ENCODE data around the gene ALDH8A1. TPM values are rescaled to one million over a fixed set of nuclear protein-coding genes. Genes with fewer than 3 reads are reported as not detected.

Gene ALDH8A1
- total and polyA plus RNA-seq, 8 donors, result 0.12 to 3.3 (median 0.45) TPM; not detected in 5

GRCh38 chr6:134974370-134974769 is 24.5 kb upstream of the ALDH8A1 start:
- H3K4me3 ChIP-seq, result no peak overlapping the region
- TF ChIP-seq POLR2A (IDR thresholded peaks at IDR 0.05) (no peak), CTCF (IDR thresholded peaks at IDR 0.05) (no peak), POLR2AphosphoS5 (IDR thresholded peaks at IDR 0.05) (no peak), EP300 (IDR thresholded peaks at IDR 0.05) (no peak)

GRCh38 chr6:134967711-134968110 is 17.8 kb upstream of the ALDH8A1 start:
- intact Hi-C loops (cut with DNase I; ENCODE audit: low total_unique reads), result no loop called here
- TF ChIP-seq CTCF (IDR thresholded peaks at IDR 0.05) (no peak), EP300 (IDR thresholded peaks at IDR 0.05) (no peak), POLR2A (IDR thresholded peaks at IDR 0.05) (no peak), POLR2AphosphoS5 (IDR thresholded peaks at IDR 0.05) (no peak)
- no peaks in the 10 kb centered on the region for H3K27me3 ChIP-seq
- H3K27ac ChIP-seq, result no peak overlapping the region
- no peaks in the 10 kb centered on the region for H3K4me1 ChIP-seq
- no peak overlapping the region for H3K4me3 ChIP-seq
- H3K36me3 ChIP-seq, result peaks cover 9 to 79% (median 58%) of the 10 kb centered on the region in 4 donors
- 79 to 93% (median 81%) methylated on average over 1 of the region's 1 CpG for WGBS, 5 donors
- H3K9me3 ChIP-seq, result no peaks in the 10 kb centered on the region
- no peak for DNase-seq

More at GRCh38 chr6:134974370-134974769, 24.5 kb upstream of the ALDH8A1 start:
- H3K4me1 ChIP-seq, result no peaks in the 10 kb centered on the region
- H3K9me3 ChIP-seq, result no peaks in the 10 kb centered on the region
- WGBS, 5 donors, result 84 to 100% (median 100%) methylated on average over 1 of the region's 1 CpG
- DNase-seq, result no peak
- no peaks in the 10 kb centered on the region for H3K27me3 ChIP-seq
- no peak overlapping the region for H3K27ac ChIP-seq
- peaks cover 5 to 82% (median 55%) of the 10 kb centered on the region in 4 donors for H3K36me3 ChIP-seq
- intact Hi-C loops (cut with DNase I; ENCODE audit: low total_unique reads), result no loop called here

DNA sequence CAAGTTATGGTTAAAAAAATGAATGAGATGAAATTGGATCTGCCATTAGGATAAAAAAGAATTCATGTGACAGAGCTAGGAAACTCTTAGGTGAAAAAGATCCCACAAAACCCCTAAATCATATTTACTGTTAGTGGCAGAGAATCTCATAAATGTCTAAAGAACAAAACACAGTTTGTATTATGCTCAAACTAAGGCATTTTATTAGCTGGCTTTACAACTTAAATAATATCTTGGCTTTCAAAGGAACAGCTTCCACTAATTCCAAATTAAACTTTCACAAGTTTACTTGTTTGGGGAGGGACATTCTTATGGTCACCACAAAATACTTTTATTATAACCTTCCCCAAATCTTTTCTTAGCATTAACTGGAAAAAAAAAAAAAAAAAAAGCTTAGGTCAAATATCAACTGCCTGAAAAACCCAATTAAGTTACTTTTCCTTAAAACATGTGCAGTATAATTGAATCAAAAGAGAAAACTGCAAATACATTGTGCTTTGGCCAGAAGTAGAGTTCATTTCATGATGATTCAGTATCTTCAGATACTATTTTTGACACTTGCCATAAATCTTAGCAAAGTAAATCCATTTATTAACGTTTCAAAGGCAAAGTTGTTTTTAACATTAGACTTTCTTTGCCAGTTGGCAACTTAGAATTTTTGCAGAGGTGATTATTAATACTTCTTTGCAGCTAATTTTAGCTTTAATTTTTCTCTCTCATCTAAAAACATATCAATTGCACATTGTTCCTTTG is 14.7 kb upstream of the ALDH8A1 start:
- H3K4me3 ChIP-seq, result no peak overlapping the region
- peaks cover 0 to 10% (median 0%) of the 10 kb centered on the region in 4 donors for H3K9me3 ChIP-seq
- no peaks in the 10 kb centered on the region for H3K27me3 ChIP-seq
- H3K36me3 ChIP-seq, result peaks cover 9 to 70% (median 67%) of the 10 kb centered on the region in 4 donors
- H3K4me1 ChIP-seq, result no peaks in the 10 kb centered on the region
- intact Hi-C loops (cut with DNase I; ENCODE audit: low total_unique reads), result no loop called here
- no peak for DNase-seq
- WGBS, 5 donors, result 42 to 71% (median 58%) methylated on average over 1 of the region's 1 CpG
- H3K27ac ChIP-seq, result no peak overlapping the region
- no peak for TF ChIP-seq POLR2A (IDR thresholded peaks at IDR 0.05)
- TF ChIP-seq EP300 (IDR thresholded peaks at IDR 0.05), result no peak
- no peak for TF ChIP-seq POLR2AphosphoS5 (IDR thresholded peaks at IDR 0.05)
- no peak for TF ChIP-seq CTCF (IDR thresholded peaks at IDR 0.05)

DNA sequence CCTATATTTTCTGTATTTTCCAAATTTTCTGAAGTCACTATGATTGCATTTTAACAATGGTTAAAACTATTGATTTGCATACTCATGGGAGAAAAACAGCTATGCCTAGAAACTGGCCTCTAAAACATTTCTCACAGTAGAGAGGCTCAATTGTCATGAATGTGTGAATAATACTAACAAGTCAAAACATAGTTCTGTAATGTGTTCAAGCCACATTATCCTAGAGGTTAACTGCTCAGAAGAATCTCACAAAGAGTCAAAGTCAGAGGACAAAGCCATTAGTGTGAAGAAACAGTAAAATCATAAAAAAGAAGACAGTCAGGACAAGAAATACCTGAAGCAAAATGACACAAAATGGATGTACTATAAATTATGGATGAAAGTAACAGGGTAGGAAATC is 12.5 kb upstream of the ALDH8A1 start:
- Histone ChIP-seq H3K27me3 (no peaks in the 10 kb centered on the region), H3K27ac (no peak overlapping the region), H3K9me3 (peaks cover 0 to 10% (median 0%) of the 10 kb centered on the region in 4 donors), H3K36me3 (peaks cover 9 to 72% (median 61%) of the 10 kb centered on the region in 4 donors), H3K4me1 (no peaks in the 10 kb centered on the region), H3K4me3 (no peak overlapping the region)
- TF ChIP-seq CTCF (IDR thresholded peaks at IDR 0.05) (no peak), POLR2A (IDR thresholded peaks at IDR 0.05) (no peak), EP300 (IDR thresholded peaks at IDR 0.05) (no peak), POLR2AphosphoS5 (IDR thresholded peaks at IDR 0.05) (no peak)
- no peak for DNase-seq
- intact Hi-C loops (cut with DNase I; ENCODE audit: low total_unique reads), result no loop called here

All from stomach (tissue), 9 donors.